Activated B cell treated with CpG ODN at 0.5 μM for 24 hours (primary cell): ENCODE data around the gene ARL10. TPM values are rescaled to one million over a fixed set of nuclear protein-coding genes. Genes with fewer than 3 reads are reported as not detected.
"Not testable (repeated sequence)": the region's sequence is repeated elsewhere in the genome, so short reads cannot be mapped to it uniquely, and the experiment has no call there.

Experiments
- ATAC-seq: fragments of 200-7000 bp; cut with Tn5 transposase; one replicate; pipeline ENCODE4 v1.10.0; 2021; ENCODE audit warnings: low read depth, mild to moderate bottlenecking, moderate library complexity
- CTCF ChIA-PET: fragments of 350-600 bp; sonication (Branson Sonifier 250); formaldehyde crosslinking; loops from one replicate; lab custom pipeline; 2021; ENCODE audit warnings: antibody characterized with exemption; lab: Charles Lee
- POLR2A ChIA-PET: fragments of 350-600 bp; sonication (Branson Sonifier 250); formaldehyde crosslinking; loops from one replicate; lab custom pipeline; 2021; ENCODE audit warnings: antibody characterized with exemption; lab: Charles Lee
- DNase-seq: peaks from one replicate; pipeline ENCODE4 v3.0.0; 2022
- H3K27ac Mint-ChIP-seq: one replicate; pipeline ENCODE4 v1.8.0; 2020; ENCODE audit warnings: mixed read lengths
- H3K27me3 Mint-ChIP-seq: one replicate; pipeline ENCODE4 v1.8.0; 2021; ENCODE audit warnings: mixed read lengths
- H3K36me3 Mint-ChIP-seq: one replicate; pipeline ENCODE4 v1.8.0; 2021; ENCODE audit warnings: low read depth, mixed read lengths
- H3K4me1 Mint-ChIP-seq: one replicate; pipeline ENCODE4 v1.8.0; 2021; ENCODE audit warnings: mixed read lengths
- H3K4me3 Mint-ChIP-seq: one replicate; pipeline ENCODE4 v1.8.0; 2020; ENCODE audit warnings: mild to moderate bottlenecking, mixed read lengths
- H3K9me3 Mint-ChIP-seq: one replicate; pipeline ENCODE4 v1.8.0; 2020; ENCODE audit warnings: mixed read lengths
- CTCF ChIP-seq: fragments of 200-600 bp; IDR thresholded peaks from one replicate; pipeline ENCODE4 v1.8.0; 2022; ENCODE audit warnings: antibody characterized with exemption, mild to moderate bottlenecking
- intact Hi-C: fragments of 100-400 bp; cut with micrococcal nuclease; formaldehyde crosslinking; loops from one replicate; pipeline ENCODE4 v1.15.1; 2024
- total RNA-seq: library from RNA; stranded (reverse); gene quantifications from 2 replicates; pipeline ENCODE4 v1.2.3, GENCODE V29; 2022

Gene ARL10
- total RNA-seq, 1 donor from 2014 or later, result 14.3 TPM

- Mint-ChIP-seq H3K4me1 (peaks cover 1% of the 10 kb centered on the region), H3K9me3 (no peaks in the 10 kb centered on the region), H3K27me3 (no peaks in the 10 kb centered on the region), H3K36me3 (peaks cover 39% of the 10 kb centered on the region), H3K27ac (no peak overlapping the region), H3K4me3 (no peak overlapping the region)
- no peak for TF ChIP-seq CTCF
- CTCF ChIA-PET, result interaction anchor here (0.8 to 1.7 kb wide), 4 partner anchors 10 to 171 kb away, joined by 3 to 5 read pairs (median 3); partner anchors contain the start of gene CLTB
- POLR2A ChIA-PET, result no interaction called here
- no peak for ATAC-seq
- DNase-seq, result no peak
- intact Hi-C loops, result no loop called here
These were observed 41.3 kb downstream of the ARL10 start for GRCh38 chr5:176406436-176407052.

GRCh38 chr5:176407456-176408251, 42.4 kb downstream of the ARL10 start:
- peaks cover 37% of the 10 kb centered on the region for H3K36me3 Mint-ChIP-seq
- peaks cover 4% of the 10 kb centered on the region for H3K4me1 Mint-ChIP-seq
- intact Hi-C loops, result no loop called here
- no peak overlapping the region for H3K4me3 Mint-ChIP-seq
- no peak for DNase-seq
- H3K27ac Mint-ChIP-seq, result no peak overlapping the region
- no peaks in the 10 kb centered on the region for H3K9me3 Mint-ChIP-seq
- ATAC-seq, result no peak
- no peaks in the 10 kb centered on the region for H3K27me3 Mint-ChIP-seq
- no peak for TF ChIP-seq CTCF
- ChIA-PET POLR2A (no interaction called here), CTCF (interaction anchor here (1.2 to 1.7 kb wide), 2 partner anchors 165 to 172 kb away, joined by 3 read pairs; no protein-coding TSS in a partner anchor)

GRCh38 chr5:176408252-176408573, 42.9 kb downstream of the ARL10 start:
- DNase-seq, H3K27me3 Mint-ChIP-seq, H3K4me1 Mint-ChIP-seq, CTCF ChIA-PET, H3K27ac Mint-ChIP-seq, H3K9me3 Mint-ChIP-seq, intact Hi-C loops, POLR2A ChIA-PET, H3K4me3 Mint-ChIP-seq, ATAC-seq: not testable (repeated sequence)
- peaks cover 37% of the 10 kb centered on the region for H3K36me3 Mint-ChIP-seq

- no peaks in the 10 kb centered on the region for H3K9me3 Mint-ChIP-seq
- H3K27ac Mint-ChIP-seq, result no peak overlapping the region
- H3K4me3 Mint-ChIP-seq, result no peak overlapping the region
- intact Hi-C loops, result no loop called here
- DNase-seq (no peak), ATAC-seq (no peak)
- no peak for TF ChIP-seq CTCF
- peaks cover 37% of the 10 kb centered on the region for H3K36me3 Mint-ChIP-seq
- peaks cover 4% of the 10 kb centered on the region for H3K4me1 Mint-ChIP-seq
- POLR2A ChIA-PET, result interaction anchor here (0.6 kb wide), 1 partner anchor 136 kb away, joined by 3 read pairs; no protein-coding TSS in a partner anchor
- no peaks in the 10 kb centered on the region for H3K27me3 Mint-ChIP-seq
- CTCF ChIA-PET, result no interaction called here
These were observed 43.3 kb downstream of the ARL10 start for GRCh38 chr5:176408590-176408989.

GRCh38 chr5:176409765-176410164, 44.5 kb downstream of the ARL10 start:
- Mint-ChIP-seq H3K4me1 (peaks cover 10% of the 10 kb centered on the region), H3K27ac (no peak overlapping the region), H3K9me3 (no peaks in the 10 kb centered on the region), H3K36me3 (peaks cover 36% of the 10 kb centered on the region), H3K4me3 (no peak overlapping the region), H3K27me3 (no peaks in the 10 kb centered on the region)
- no peak for TF ChIP-seq CTCF
- no peak for DNase-seq
- ATAC-seq, result no peak
- intact Hi-C loops, result no loop called here
- POLR2A ChIA-PET, result interaction anchor here (0.6 kb wide), 1 partner anchor 777 kb away, joined by 3 read pairs; no protein-coding TSS in a partner anchor
- CTCF ChIA-PET, result no interaction called here
